Keratinocyte (primary cell): Measurements from ENCODE around the gene NPHP1. TPM values are rescaled to one million over a fixed set of nuclear protein-coding genes. Genes with fewer than 3 reads are reported as not detected.

Experiments used
- DNase-seq: peaks from one replicate; pipeline ENCODE4 v3.0.0-alpha.2; 2011; ENCODE audit warnings: low read depth, missing footprints, low spot score
- FAIRE-seq: peaks from 2 replicates; lab custom pipeline; 2011; peaks lifted over from hg19 to GRCh38; lab: Jason Lieb, UNC
- H2AFZ ChIP-seq: 2 replicates; pipeline ENCODE4 v1.6.0; 2012; ENCODE audit warnings: low read length, control low read depth, inconsistent platforms; ENCODE audit not compliant: control insufficient read depth
- H3K27ac ChIP-seq: 2 replicates; pipeline ENCODE4 v1.5.1; 2011; ENCODE audit warnings: low read length; ENCODE audit not compliant: control insufficient read depth, insufficient read depth
- H3K27me3 ChIP-seq: 3 replicates; pipeline ENCODE4 v1.6.0; 2011; ENCODE audit warnings: low read length; ENCODE audit not compliant: control insufficient read depth, insufficient read depth; ENCODE audit errors: extremely low read depth
- H3K36me3 ChIP-seq, 2 experiments: 2 replicates in 1 of 2; 3 replicates in 1 of 2; pipeline ENCODE4 v1.5.1; 2011; ENCODE audit warnings: low read length in 2 of 2, mild to moderate bottlenecking in 1 of 2; ENCODE audit not compliant: control insufficient read depth in 2 of 2, insufficient read depth in 2 of 2; ENCODE audit errors: extremely low read depth in 1 of 2
- H3K4me1 ChIP-seq: 3 replicates; pipeline ENCODE4 v1.5.1; 2011; ENCODE audit warnings: low read length; ENCODE audit not compliant: control insufficient read depth, insufficient read depth; ENCODE audit errors: extremely low read depth
- H3K4me2 ChIP-seq: 3 replicates; pipeline ENCODE4 v1.6.0; 2011; ENCODE audit warnings: low read depth, low read length; ENCODE audit not compliant: control insufficient read depth, insufficient read depth; ENCODE audit errors: extremely low read depth
- H3K4me3 ChIP-seq, 3 experiments: fragments of 200-600 bp in 1 of 3; sonication (generic) in 1 of 3; 2 replicates in 2 of 3; 3 replicates in 1 of 3; pipeline ENCODE4 v1.5.1; 2011 to 2016; ENCODE audit warnings: low read length in 3 of 3, mild to moderate bottlenecking in 3 of 3, control low read depth in 2 of 3, inconsistent platforms in 1 of 3, low read depth in 1 of 3, mixed read lengths in 1 of 3, mixed run types in 1 of 3, moderate library complexity in 1 of 3; ENCODE audit not compliant: control insufficient read depth in 2 of 3, insufficient read depth in 2 of 3; ENCODE audit errors: extremely low read depth in 1 of 3
- H3K79me2 ChIP-seq: 2 replicates; pipeline ENCODE4 v1.6.0; 2012; ENCODE audit warnings: low read length; ENCODE audit not compliant: control insufficient read depth, insufficient read depth
- H3K9ac ChIP-seq: 3 replicates; pipeline ENCODE4 v1.6.0; 2011; ENCODE audit warnings: low read length; ENCODE audit not compliant: control insufficient read depth, insufficient read depth; ENCODE audit errors: extremely low read depth
- H3K9me1 ChIP-seq: 3 replicates; pipeline ENCODE4 v1.6.0; 2011; ENCODE audit warnings: low read length; ENCODE audit not compliant: control insufficient read depth, insufficient read depth; ENCODE audit errors: extremely low read depth
- H3K9me3 ChIP-seq: 2 replicates; pipeline ENCODE4 v1.5.1; 2012; ENCODE audit warnings: low read depth, low read length; ENCODE audit not compliant: control insufficient read depth
- H4K20me1 ChIP-seq: 3 replicates; pipeline ENCODE4 v1.6.0; 2011; ENCODE audit warnings: low read length; ENCODE audit not compliant: control insufficient read depth, insufficient read depth; ENCODE audit errors: extremely low read depth
- EZH2 ChIP-seq: IDR thresholded peaks from one replicate; pipeline ENCODE4 v1.6.1; 2012; ENCODE audit warnings: inconsistent platforms, mild to moderate bottlenecking, low read length, moderate library complexity
- dilution Hi-C: fragments of 300-500 bp; cut with MboI; formaldehyde crosslinking; loops from one replicate; pipeline ENCODE4 v1.7.0; 2020; ENCODE audit warnings: low sequenced_read_pairs; ENCODE audit not compliant: extremely low pct_ligation_motif_present
- polyA plus RNA-seq, 5 experiments: library from polyadenylated mRNA; depleted of rRNA in 3 of 5; stranded (reverse) in 3 of 5; stranded (forward) in 1 of 5; unstranded in 1 of 5; fragments of >200 nt; gene quantifications; 1 replicate in 1 of 5; 2 replicates in 3 of 5; 3 replicates in 1 of 5; pipeline versions ENCODE4 v1.2.1 to v1.2.3, GENCODE V29; 2011 to 2012; ENCODE audit warnings: missing spikeins in 2 of 5, low read depth in 1 of 5, low replicate concordance in 1 of 5
- TF ChIP-seq, protein P1 (sequence below), 3 experiments: IDR thresholded peaks in 1 of 3; conservative IDR thresholded peaks in 1 of 3; optimal IDR thresholded peaks in 1 of 3; 2 replicates in 2 of 3; 3 replicates in 1 of 3; pipeline versions ENCODE3 to v1.5.1; 2011; ENCODE audit warnings: low read length in 3 of 3, mild to moderate bottlenecking in 3 of 3, moderate library complexity in 2 of 3, control low read depth in 1 of 3, inconsistent platforms in 1 of 3; ENCODE audit not compliant: insufficient read depth in 2 of 3; ENCODE audit errors: extremely low read depth in 1 of 3

Gene NPHP1
- polyA plus RNA-seq, 1 donor (not counting 4 experiments of a cell fraction or from before 2014, with no cell fraction given): 8.1 TPM

DNA sequence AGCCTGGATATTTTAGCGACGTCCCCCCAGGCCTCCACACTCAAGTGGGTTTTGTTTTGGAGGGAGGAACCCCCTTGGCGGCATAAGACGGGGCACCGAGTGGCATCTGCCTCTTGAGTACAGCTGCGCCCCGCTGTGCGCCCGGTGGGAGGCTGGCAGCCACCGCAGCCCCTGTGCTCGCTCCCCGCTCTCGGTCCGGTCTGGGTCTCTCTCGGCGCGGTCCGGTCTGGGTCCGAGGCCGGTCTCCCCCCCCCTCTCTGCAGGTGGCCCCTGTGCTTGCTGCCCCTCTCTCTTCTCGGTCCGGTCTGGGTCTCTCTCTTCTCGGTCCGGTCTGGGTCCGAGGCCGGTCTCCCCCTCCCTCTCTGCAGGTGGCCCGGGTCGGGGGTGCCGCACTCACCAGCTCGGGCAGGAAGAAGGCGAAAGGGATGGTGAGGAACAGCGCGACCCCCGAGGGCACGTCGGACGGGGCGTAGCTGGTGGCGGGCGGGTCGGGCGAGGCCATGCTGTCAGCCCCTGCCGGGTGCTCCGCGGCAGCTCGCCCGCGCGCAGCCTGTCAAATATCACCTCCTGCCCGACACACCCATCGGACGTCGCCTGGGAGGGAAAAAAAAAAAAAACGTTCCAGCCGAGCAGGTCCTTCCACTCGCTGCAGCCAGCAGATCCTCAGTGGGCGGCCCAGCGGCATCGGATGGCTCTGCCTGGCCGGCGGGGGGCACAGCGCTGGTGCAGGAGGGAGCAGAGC is 89.4 kb downstream of the NPHP1 start, which contains the start of gene MALL:
TSS of gene MALL (minus strand) at position 532 of the 742 bp plus-strand sequence. CDS start at position 502, 30 bp downstream.
- FAIRE-seq: no peak
- Histone ChIP-seq H2AFZ (peak within 1 kb of the TSS; percentile 79), H3K4me1 (peaks cover 24% of the 10 kb centered on the region), H3K4me3 (peak within 1 kb of the TSS; percentile 81 to 88 (median 81)), H3K9me3 (no peaks in the 10 kb centered on the region), H3K9ac (peak within 1 kb of the TSS; percentile 86), H3K36me3 (no peaks in the 10 kb centered on the region), H4K20me1 (no peaks in the 10 kb centered on the region), H3K79me2 (peaks cover 49% of the 10 kb centered on the region), H3K27ac (peak within 1 kb of the TSS; percentile 80), H3K9me1 (no peaks in the 10 kb centered on the region), H3K4me2 (peak within 1 kb of the TSS; percentile 99), H3K27me3 (no peaks in the 10 kb centered on the region)
- no peak for TF ChIP-seq EZH2
- TF ChIP-seq, protein P1, sequence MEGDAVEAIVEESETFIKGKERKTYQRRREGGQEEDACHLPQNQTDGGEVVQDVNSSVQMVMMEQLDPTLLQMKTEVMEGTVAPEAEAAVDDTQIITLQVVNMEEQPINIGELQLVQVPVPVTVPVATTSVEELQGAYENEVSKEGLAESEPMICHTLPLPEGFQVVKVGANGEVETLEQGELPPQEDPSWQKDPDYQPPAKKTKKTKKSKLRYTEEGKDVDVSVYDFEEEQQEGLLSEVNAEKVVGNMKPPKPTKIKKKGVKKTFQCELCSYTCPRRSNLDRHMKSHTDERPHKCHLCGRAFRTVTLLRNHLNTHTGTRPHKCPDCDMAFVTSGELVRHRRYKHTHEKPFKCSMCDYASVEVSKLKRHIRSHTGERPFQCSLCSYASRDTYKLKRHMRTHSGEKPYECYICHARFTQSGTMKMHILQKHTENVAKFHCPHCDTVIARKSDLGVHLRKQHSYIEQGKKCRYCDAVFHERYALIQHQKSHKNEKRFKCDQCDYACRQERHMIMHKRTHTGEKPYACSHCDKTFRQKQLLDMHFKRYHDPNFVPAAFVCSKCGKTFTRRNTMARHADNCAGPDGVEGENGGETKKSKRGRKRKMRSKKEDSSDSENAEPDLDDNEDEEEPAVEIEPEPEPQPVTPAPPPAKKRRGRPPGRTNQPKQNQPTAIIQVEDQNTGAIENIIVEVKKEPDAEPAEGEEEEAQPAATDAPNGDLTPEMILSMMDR (optimal IDR thresholded peaks at IDR 0.05 in 1 of 3, IDR thresholded peaks at IDR 0.05 in 1 of 3, conservative IDR thresholded peaks at IDR 0.05 in 1 of 3; ENCODE audit: extremely low read depth in 1 of 3, insufficient read depth in 2 of 3, low read length in 3 of 3): no peak
- no peak for DNase-seq
- dilution Hi-C loops: no loop called here

DNA sequence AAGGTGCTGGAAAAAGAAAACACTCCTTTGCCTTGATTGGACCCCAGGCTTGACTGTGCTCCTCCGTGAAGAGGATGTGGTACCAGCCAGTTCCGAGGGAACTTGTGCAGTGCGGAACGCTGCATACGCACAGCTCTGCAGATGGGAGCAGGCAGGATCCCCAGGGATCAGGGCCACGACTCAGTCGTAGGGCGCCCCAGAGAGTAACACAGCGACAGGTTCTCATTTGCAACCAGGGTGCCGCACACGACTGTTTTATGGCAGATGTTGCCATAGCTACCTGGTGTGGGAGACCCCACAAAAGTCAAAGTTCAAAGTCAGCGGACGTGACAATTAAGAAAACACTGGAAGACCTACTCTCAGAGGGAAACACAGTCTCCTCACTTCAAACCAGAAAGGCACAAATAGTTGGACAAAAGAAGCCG is 90.0 kb downstream of the NPHP1 start:
- Histone ChIP-seq H4K20me1 (no peaks in the 10 kb centered on the region), H3K27ac (peak overlapping the region; percentile 80), H3K4me1 (peaks cover 24% of the 10 kb centered on the region), H3K9ac (peak overlapping the region; percentile 86), H2AFZ (peak overlapping the region; percentile 45), H3K27me3 (no peaks in the 10 kb centered on the region), H3K9me1 (no peaks in the 10 kb centered on the region), H3K4me3 (peak overlapping the region; percentile 81 to 88 (median 81)), H3K9me3 (no peaks in the 10 kb centered on the region), H3K4me2 (peak overlapping the region; percentile 99), H3K36me3 (no peaks in the 10 kb centered on the region), H3K79me2 (peaks cover 56% of the 10 kb centered on the region)
- FAIRE-seq (no peak), DNase-seq (no peak)
- TF ChIP-seq, protein P1 (optimal IDR thresholded peaks at IDR 0.05 in 1 of 3, IDR thresholded peaks at IDR 0.05 in 1 of 3, conservative IDR thresholded peaks at IDR 0.05 in 1 of 3; ENCODE audit: extremely low read depth in 1 of 3, insufficient read depth in 2 of 3, low read length in 3 of 3): peak in 1 of 3 experiments; percentile 1
- no peak for TF ChIP-seq EZH2
- dilution Hi-C loops: no loop called here
